Activated T-cell treated with anti-CD3 and anti-CD28 coated beads, Interleukin-2, amount 50 U/mL, for 4 hours (primary cell): ENCODE results near the gene GHRL. TPM values are rescaled to one million over a fixed set of nuclear protein-coding genes. Genes with fewer than 3 reads are reported as not detected.
A peak's percentile ranks its signal among the peaks of the same experiment; 100 is the strongest.

ENCODE experiments used
- ATAC-seq, 2 donors: fragments of 200-7000 bp; cut with Tn5 transposase; one replicate each; pipeline ENCODE4 v1.10.0; 2021
- DNase-seq: peaks from one replicate; pipeline ENCODE4 v3.0.0-alpha.2; 2020
- H3K27me3 Mint-ChIP-seq: one replicate; pipeline ENCODE4 v1.8.0; 2021; ENCODE audit warnings: low read depth, mixed read lengths
- H3K36me3 Mint-ChIP-seq: one replicate; pipeline ENCODE4 v1.8.0; 2022; ENCODE audit warnings: mixed read lengths; ENCODE audit not compliant: insufficient read depth
- H3K4me1 Mint-ChIP-seq: one replicate; pipeline ENCODE4 v1.8.0; 2021; ENCODE audit warnings: low read depth, mixed read lengths
- H3K4me3 Mint-ChIP-seq: one replicate; pipeline ENCODE4 v1.8.0; 2021; ENCODE audit warnings: mild to moderate bottlenecking, moderate library complexity, mixed read lengths
- H3K9me3 Mint-ChIP-seq: one replicate; pipeline ENCODE4 v1.8.0; 2021; ENCODE audit warnings: mixed read lengths
- total RNA-seq, 3 donors: library from RNA; stranded (reverse); gene quantifications; one replicate each; pipeline ENCODE4 v1.2.1, GENCODE V29; 2021

Gene GHRL
- total RNA-seq, 3 donors from 2014 or later: 0.45 to 0.96 (median 0.63) TPM

GRCh38 chr3:10244009-10244408, 48.7 kb downstream of the GHRL start:
- ATAC-seq (no peak), DNase-seq (no peak)
- no peak overlapping the region for H3K4me3 Mint-ChIP-seq
- peaks cover 7% of the 10 kb centered on the region for H3K36me3 Mint-ChIP-seq
- H3K4me1 Mint-ChIP-seq: peaks cover 57% of the 10 kb centered on the region
- H3K9me3 Mint-ChIP-seq: peaks cover 10% of the 10 kb centered on the region
- no peaks in the 10 kb centered on the region for H3K27me3 Mint-ChIP-seq

GRCh38 chr3:10242182-10243065, 50.3 kb downstream of the GHRL start:
- Mint-ChIP-seq H3K4me1 (peaks cover 63% of the 10 kb centered on the region), H3K9me3 (peaks cover 10% of the 10 kb centered on the region), H3K27me3 (no peaks in the 10 kb centered on the region), H3K4me3 (peak overlapping the region; percentile 70), H3K36me3 (peaks cover 13% of the 10 kb centered on the region)
- peak; percentile 98 to 99 for ATAC-seq
- DNase-seq: peak; percentile 71

DNA sequence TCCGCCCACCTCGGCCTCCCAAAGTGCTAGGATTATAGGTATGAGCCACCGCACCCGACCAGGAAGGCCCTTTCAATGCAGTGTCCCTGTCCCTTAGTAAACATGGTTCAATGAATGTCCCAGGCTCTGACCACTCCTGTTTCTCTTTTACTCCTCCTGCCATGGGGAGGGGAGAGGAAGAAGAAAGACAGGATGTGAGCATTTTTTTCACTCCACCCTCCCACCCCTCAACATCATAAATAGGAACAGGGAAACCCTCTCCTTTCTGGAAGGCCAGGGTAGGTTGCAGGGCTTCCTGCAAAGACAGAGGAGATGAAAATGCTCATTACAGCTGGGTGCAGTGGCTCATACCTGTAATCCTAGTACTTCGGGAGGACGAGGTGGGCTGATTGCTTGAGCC, 51.9 kb downstream of the GHRL start:
- Mint-ChIP-seq H3K4me1 (peaks cover 66% of the 10 kb centered on the region), H3K27me3 (no peaks in the 10 kb centered on the region), H3K36me3 (peaks cover 20% of the 10 kb centered on the region), H3K9me3 (peaks cover 7% of the 10 kb centered on the region), H3K4me3 (no peak overlapping the region)
- ATAC-seq (no peak), DNase-seq (no peak)

DNA sequence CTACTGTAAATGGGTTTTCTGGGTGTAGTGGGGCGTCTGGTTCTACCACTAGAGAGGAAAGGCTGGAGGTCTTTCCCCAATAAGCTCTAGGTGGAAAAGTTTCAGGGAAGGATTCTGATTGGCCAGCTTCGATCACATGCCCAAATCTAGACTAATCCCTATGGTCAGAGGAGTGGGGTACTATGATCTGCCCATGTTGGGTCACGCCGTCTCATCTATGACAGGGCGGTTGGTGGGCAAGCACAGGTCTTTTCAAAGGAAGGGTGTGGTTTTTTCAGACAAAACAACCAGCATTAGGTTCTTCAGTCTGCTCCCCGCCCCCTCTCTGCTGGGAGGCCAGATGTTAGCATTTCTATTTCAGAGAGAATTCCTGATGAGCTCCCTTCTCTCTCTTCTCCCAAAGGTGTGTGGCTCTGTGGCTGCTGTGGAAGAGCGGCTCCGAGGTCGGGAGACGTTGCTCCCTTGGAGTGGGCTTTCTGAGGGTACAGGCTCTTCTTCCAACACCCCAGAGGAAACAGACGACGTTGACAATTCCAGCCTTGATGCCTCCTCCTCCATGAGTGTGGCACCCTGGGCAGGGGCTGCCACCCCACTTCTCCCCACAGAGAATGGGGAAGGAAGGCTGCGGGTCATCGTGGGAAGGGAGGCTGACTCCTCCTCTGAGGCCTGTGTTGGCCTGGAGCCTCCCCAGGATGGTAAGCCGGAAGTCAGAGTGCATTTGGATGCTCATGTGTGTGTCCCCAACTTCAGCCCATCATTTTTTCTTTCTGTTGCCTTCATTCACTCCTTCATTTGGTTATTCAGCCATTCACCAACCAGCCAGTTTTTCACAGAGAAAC, 54.2 kb downstream of the GHRL start:
- H3K36me3 Mint-ChIP-seq: peaks cover 24% of the 10 kb centered on the region

More for the DNA sequence above, 54.2 kb downstream of the GHRL start:
- H3K9me3 Mint-ChIP-seq: no peaks in the 10 kb centered on the region
- H3K27me3 Mint-ChIP-seq: no peaks in the 10 kb centered on the region
- peak; percentile 23 for DNase-seq
- H3K4me1 Mint-ChIP-seq: peaks cover 50% of the 10 kb centered on the region
- ATAC-seq: peak; percentile 46 to 62
- no peak overlapping the region for H3K4me3 Mint-ChIP-seq

Other genes with a start within 250 kb of the GHRL start
- not detected for gene FANCD2OS, start 184.7 kb downstream of the GHRL start, total RNA-seq
- gene BRK1, start 177.3 kb downstream of the GHRL start, total RNA-seq: 100 to 1,000 TPM in 1 of 3 donors, 10 to 100 TPM in 2; 93.5 to 104 (median 96.6) TPM
- gene VHL, start 151.2 kb downstream of the GHRL start, total RNA-seq: 10 to 100 TPM; 29.6 to 32.7 (median 30.4) TPM
- gene IRAK2, start 128.0 kb downstream of the GHRL start, total RNA-seq: 1 to 10 TPM; 2.1 to 3.8 (median 3.0) TPM
- gene TATDN2, start 44.5 kb downstream of the GHRL start, total RNA-seq: 10 to 100 TPM; 66.5 to 70.2 (median 66.5) TPM
- gene SEC13, start 28.2 kb upstream of the GHRL start, total RNA-seq: 100 to 1,000 TPM; 143 to 154 (median 153) TPM
- under 1 TPM in 1 of 3 donors, not detected in 2; 0.05 TPM for gene ATP2B2, start 212.6 kb upstream of the GHRL start, total RNA-seq